ENCODE results near the gene LEAP2.

LEAP2 gene

DNA sequence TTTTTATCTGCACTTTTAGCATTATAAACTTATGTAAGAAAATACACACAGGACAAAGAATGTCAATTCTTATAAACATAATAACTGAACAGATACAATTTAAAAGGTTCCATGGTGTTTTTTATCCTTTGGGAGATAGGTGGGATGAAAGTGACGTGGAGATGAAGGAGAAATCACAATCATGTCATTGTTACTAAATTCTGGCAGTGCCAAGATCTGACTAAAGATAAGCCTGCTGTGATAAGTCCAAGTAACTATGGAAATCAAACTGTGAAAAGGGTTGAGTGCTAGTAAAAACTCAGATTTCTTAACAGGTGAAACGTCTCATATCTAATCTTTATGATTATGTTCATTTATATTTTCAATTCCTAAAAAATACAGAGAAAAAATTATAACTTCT lies 11.1 kb downstream of the LEAP2 start:
- no peak for DNase-seq

DNA sequence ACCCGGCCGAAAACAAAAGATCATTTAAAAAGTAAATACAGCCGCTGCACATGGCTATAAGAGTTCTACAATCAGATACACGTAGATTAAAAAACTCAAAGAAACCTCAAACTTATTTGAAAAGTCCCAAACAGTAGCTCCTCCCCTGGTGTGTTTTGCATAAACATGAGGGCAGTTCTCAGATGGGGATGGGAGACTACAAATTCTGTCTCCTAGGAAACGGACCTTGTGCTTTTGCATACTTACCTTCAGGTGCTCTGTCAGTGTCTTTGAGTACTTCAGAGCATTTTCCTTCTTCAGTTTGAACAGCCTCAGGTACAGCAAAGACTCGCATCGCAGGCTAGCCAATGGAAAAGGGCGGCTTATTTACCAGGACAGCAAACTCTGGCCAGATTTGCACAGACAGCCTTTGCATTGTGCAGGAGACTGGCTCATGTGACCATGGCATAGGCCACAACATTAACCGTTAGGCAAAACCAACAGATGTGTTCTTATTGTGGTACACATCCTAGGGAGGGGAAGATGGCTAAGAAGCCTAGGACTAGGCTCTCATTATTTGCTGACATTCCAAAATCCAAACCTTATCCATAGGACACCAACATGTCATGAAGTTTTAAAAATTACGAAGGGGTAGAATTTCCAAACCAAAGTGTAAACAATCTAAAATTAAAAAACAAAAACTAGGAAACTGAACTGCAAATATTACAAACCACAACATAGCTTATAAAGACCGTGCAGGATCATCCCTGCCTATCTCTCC lies 12.8 kb downstream of the LEAP2 start:
- no peak for DNase-seq

DNA sequence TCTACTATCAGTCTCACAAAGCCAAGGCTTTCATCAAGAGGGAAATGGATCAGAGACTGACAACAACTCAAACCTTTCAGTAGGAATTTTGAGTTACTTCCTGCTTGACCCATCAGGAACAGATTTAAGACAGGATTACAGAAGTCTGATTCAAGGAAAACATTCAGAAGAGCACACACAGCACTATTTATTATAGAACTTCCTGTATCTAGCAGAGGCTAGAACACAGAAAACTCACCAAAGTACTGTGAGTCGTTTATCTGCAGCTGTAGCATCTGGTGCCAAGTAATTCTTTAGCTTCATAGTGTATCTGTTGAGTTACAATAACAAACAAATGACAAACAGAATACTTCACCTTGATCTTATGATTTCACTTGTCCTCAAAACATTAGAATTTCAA lies 13.8 kb downstream of the LEAP2 start:
- no peak for DNase-seq

DNA sequence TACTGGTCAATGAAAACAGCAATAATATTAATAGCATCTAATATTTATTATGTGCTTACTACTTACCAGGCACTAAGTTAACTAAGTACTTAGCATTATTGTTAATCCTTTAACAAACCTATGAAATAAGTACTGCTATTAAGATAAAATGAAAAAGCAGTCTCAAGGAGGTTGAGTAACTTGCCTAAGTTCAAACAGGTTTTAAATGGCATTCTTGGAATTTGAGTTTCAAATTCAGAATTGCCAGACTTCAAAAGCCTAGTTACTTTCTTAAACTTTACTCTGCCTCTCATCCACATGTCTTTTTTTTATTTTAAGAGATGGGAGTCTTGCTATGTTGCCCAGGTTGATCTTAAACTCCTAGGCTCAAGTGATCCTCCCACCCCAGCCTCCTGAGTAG lies 16.0 kb downstream of the LEAP2 start:
- no peak for DNase-seq

DNA sequence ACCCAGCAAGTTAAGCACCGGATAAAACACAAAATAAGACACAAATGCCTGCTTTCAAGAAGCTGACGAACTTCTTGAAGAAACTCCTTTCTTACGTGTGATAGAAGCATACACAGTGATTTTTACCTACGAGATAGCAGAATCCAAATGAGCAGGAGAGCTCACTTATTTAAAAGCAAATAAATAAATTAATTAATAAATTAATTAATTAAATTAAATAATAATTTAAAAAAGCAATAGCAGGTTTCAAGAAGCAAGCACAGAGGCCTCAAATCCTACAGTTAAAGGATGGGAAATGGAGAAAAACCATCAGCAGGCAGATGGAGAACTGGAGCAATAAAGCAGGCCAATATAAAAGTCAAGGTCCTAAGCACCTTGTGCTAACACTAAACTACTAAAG lies 17.3 kb downstream of the LEAP2 start:
- no peak for DNase-seq

DNA sequence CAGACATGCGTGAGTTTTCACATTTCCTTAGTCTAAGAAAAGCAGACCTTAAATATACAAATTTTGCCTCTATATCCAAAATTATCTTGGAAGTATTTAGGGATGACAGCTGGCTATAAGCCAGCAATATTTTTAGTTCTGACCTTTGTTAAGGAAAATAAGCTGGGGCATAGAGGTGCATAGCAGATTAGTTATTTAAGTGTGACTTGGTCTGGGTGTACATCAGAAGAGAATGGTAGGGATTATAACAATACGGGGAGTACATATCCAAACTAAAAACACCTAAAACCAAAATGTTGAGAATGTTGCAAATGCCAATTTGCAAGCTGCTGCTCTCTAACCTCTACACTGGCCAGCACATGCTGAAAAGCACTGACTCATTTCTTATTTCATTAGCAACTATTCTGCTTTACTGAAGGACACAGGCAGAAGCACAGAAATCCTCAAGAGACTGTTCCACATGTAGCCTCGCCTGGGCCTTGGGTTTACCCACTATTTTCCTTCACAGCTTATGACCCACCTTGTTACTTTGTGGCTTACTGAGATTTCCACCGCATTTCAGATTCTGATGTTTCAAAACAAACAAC lies 22.3 kb downstream of the LEAP2 start:
- no peak for DNase-seq

DNA sequence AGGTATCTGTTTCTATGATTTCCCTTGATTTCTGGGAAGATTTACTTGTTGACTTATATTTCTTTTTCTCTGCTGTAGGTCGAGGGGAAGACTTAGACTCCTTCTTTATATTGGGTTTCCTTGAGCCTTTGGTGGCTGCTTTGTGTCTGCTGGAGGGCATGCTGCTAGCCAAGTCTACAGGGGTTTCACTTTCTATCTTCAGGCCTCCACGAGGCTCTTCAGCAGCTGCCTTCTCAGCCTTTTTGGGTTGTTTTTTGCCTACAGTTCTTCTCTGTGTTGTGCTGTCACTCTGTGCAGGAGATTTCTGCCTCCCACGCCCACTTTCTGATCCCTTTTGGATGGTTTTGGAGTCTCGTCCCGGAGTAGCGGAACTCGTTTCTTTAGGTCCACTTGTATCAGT lies 23.2 kb downstream of the LEAP2 start:
- DNase-seq, result no peak

DNA sequence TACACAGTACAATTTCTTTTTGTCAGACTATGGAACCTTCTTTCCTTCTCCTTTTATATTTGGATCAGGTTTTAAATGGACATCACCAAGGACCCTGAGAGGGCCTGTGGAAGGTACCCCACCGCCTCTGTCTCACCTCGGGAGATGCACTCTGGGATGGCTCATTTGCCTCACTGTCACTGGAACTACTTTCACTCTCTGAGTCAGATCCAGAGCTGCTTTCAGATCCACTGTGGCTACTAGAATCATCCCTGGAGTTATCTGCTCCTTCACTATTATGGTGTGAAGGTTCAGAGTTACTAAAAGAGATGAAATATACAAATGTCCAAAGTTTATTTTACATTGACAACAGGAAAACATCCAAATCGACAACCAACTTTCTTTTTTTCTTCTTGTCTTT lies 24.6 kb downstream of the LEAP2 start:
- no peak for DNase-seq

DNA sequence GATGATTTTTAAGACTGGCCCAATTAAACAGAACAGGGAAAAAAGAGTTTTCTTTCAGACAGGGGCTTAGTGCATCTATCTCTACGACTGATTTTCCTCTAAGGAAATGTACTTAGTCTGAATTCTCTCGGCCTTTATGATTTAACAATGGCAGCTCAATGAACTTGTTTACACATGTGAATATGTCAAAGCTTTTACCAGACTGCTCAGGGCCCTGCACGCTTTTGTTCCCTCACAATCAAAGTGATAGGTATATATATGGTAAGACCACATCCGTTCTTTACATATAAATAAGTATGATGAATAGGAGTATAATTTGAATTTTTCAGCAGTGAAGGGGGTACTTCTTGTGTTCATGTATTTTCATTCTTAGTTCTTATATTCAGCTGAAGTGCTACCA lies 27.6 kb downstream of the LEAP2 start:
- no peak for DNase-seq

DNA sequence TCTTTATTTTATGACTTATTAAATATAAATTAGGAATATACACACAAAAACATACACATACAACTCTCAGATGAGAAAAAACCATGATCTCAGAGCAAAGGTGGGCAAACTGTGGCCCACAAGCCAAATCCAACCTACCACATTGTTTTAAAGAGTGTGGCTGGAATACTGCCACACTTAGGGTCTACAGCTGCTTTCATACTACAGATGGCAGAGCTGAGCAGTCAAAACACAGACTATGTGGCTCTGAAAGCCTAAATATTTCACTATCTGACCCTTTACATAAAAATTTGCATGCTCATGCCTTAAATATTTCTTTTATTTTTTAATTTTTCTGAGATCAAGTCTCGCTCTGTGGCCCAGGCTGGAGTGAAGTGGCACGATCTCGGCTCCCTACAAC lies 28.3 kb downstream of the LEAP2 start:
- DNase-seq, result no peak

DNA sequence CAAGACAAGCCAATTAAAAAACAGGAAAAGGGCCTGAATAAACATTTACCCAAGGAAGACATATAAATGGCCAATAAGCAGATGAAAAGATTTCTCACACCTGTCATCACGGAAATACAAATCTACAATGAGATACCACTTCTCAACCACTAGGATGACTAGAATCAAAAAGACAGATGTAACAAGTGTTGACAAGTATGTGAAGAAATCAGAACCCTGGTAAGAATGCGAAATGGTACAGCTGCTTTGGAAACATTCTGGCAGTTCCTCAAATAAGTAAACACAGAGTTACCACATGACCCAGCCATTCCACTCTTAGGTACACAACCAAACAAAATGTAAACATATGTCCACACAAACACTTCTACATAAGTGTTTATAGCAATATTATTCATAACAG lies 32.5 kb downstream of the LEAP2 start:
- DNase-seq, result no peak

DNA sequence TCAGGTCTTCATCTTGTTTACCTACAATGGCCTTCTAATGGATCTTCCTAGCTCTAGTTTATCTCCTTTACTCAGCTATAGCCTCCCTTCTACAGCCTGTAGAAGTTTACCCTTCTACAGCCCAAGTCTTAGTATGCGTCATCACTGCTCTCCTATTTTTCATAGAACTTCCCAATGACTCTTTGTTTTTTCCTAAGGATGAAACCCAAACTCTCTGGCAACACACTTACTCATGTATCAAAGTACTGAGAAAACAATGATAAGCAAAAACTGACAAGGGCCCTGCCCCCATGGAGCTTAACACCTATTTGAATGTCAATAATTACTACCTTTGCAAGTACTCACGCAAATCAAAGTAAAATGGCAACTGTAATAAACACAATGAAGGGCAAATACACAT lies 33.7 kb downstream of the LEAP2 start:
- DNase-seq, result no peak

DNA sequence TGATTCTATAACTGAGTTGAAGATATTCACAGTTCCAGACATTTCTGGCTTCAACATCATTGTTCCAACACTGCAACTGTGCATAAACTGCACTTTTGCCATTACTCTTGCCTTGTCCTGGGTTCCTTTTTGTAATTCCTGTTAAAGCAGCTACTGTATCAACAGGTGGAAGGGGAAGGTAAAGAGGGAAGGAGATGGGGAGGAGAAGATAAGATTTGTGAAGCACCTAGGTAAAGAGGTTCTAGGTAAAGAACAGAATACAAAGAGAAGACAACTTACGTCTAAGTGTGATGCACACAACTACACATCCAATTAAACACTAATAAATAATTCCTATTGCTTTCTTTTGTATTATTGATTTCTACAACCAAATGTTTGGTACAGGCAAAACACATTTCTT lies 36.2 kb downstream of the LEAP2 start:
- no peak for DNase-seq

DNA sequence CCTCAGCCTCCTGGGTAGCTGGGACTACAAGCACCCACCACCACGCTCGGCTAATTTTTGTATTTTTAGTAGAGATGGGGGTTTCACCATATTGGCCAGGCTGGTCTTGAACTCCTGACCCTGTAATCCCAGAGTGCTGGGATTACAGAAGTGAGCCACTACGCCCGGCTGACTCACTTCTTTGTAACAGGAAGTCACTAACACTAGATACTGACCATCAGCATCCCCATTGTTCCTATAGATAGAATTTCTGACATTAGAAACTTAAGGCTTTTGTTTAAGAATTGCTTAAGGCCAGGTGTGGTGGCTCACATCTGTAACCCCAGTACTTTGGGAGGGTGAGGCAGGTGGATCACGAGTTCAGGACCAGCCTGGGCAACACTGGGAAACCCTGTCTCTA lies 42.2 kb downstream of the LEAP2 start:
- no peak for DNase-seq

DNA sequence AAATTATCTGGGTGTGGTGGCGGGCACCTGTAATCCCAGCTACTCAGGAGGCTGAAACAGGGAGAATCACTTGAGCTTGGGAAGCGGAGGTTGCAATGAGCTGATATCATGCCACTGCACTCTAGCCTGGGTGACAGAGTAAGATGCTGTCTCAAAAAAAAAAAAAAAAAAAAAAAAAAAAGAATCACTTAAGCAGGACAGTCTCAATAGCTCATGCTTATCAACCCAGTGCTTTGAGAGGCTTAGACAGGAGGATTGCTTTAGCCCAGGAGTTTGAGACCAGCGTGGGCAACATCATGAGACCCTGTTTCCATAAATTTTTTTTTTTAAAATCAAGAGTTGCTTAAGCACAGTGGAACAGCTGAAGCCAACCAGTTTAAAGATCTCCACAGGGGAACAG lies 42.6 kb downstream of the LEAP2 start:
- no peak for DNase-seq
